ENCODE measurements around the gene ICAM5. TPM values are rescaled to one million over a fixed set of nuclear protein-coding genes. Genes with fewer than 3 reads are reported as not detected.

The ICAM5 gene
- total and polyA plus RNA-seq, 9 of the 15 experiments (the other 6 are each of a cell fraction or from before 2014, with no cell fraction given) = 0.10 to 114 (median 13.7) TPM

DNA sequence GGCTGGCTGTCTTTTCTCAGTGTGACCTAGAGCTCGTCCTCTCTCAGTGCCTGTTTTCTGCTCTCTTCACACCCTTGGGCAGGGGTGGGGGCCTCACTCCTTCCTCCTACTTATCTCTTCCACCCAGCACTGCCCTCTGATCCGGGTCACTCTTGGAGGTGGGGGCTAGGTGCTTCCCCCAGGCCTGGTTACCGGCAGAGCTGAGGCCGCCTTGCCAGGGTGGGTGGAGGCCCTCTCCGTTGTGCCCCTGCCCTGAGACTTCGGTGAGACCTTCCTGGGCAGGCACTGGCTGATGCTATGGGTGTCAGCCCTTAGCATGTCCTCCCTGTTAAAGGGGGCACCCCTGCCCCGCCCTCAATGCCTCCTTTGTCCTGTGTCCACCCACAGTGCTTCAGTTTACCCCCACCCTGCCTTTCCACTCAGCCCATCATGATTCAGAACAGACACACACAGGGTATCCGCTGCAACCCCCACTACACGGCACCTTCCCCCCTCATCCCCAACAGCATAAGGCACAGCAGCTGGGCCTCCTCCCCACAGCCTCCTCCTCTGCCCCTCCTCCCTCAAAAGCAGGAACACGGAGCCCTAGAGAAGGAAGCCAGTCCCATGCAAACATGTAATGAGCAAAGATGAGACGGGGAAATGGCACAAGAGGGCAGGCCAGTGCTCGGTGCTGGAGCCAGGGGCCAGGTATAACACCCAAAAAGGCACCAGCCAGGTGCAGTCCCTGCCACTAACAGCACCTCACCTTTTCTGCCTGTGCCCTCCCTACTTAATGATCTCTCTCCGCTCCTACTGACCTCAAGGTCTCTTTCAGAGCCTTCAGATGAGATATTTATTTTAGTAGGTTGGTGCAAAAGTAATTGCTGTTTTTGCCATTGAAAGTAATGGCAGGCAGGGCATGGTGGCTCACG is 10.1 kb downstream of the ICAM5 start (continued):
- TF ChIP-seq, protein P1, sequence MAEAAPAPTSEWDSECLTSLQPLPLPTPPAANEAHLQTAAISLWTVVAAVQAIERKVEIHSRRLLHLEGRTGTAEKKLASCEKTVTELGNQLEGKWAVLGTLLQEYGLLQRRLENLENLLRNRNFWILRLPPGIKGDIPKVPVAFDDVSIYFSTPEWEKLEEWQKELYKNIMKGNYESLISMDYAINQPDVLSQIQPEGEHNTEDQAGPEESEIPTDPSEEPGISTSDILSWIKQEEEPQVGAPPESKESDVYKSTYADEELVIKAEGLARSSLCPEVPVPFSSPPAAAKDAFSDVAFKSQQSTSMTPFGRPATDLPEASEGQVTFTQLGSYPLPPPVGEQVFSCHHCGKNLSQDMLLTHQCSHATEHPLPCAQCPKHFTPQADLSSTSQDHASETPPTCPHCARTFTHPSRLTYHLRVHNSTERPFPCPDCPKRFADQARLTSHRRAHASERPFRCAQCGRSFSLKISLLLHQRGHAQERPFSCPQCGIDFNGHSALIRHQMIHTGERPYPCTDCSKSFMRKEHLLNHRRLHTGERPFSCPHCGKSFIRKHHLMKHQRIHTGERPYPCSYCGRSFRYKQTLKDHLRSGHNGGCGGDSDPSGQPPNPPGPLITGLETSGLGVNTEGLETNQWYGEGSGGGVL (CRISPR knock-in tag; IDR thresholded peaks at IDR 0.05) = no peak
- TF ChIP-seq GATAD2A (IDR thresholded peaks at IDR 0.05) = peak; percentile 93; the same call in 1 of the 2 replicates
- TF ChIP-seq EP400 (IDR thresholded peaks at IDR 0.05) = peak; percentile 72; the same call in 1 of the 2 replicates
- TF ChIP-seq ZNF318 (IDR thresholded peaks at IDR 0.05; ENCODE audit: borderline replicate concordance in 1 of 2, low read depth in 1 of 2) = no peak
- TF ChIP-seq ZNF354B (CRISPR knock-in tag; IDR thresholded peaks at IDR 0.05) = no peak
- TF ChIP-seq SMARCA5 (IDR thresholded peaks at IDR 0.05) = no peak; the same call in 1 of the 2 replicates
- no peak for TF ChIP-seq ZSCAN29 (IDR thresholded peaks at IDR 0.05)
- TF ChIP-seq RAD51 (IDR thresholded peaks at IDR 0.05; ENCODE audit: borderline replicate concordance, low read depth) = no peak
- TF ChIP-seq RREB1 (CRISPR knock-in tag; IDR thresholded peaks at IDR 0.05) = no peak

Data from K562 (cell line).